NCI-H2171 (cell line): ENCODE measurements around the gene ZNF516.

Experiments
- DNase-seq: peaks from one replicate; lab custom pipeline; 2025; lab: John Stamatoyannopoulos, UW

The ZNF516 gene

GRCh38 chr18:76506974-76507764, 12.1 kb upstream of the ZNF516 start:
- DNase-seq = no peak

- DNase-seq = no peak
Measured at GRCh38 chr18:76506395-76506794, 11.4 kb upstream of the ZNF516 start.

- DNase-seq = no peak
Measured at GRCh38 chr18:76505614-76506013, 10.6 kb upstream of the ZNF516 start.

GRCh38 chr18:76504749-76505148, 9.7 kb upstream of the ZNF516 start:
- no peak for DNase-seq

- DNase-seq = no peak
Measured at GRCh38 chr18:76503649-76504386, 8.8 kb upstream of the ZNF516 start.

GRCh38 chr18:76502551-76502950, 7.5 kb upstream of the ZNF516 start:
- no peak for DNase-seq

GRCh38 chr18:76499637-76500340, 4.7 kb upstream of the ZNF516 start:
- DNase-seq = no peak

GRCh38 chr18:76499021-76499420, 4.0 kb upstream of the ZNF516 start:
- DNase-seq = no peak

GRCh38 chr18:76498064-76498463, 3.0 kb upstream of the ZNF516 start:
- no peak for DNase-seq

- DNase-seq = no peak
Measured at GRCh38 chr18:76497021-76497420, 2.0 kb upstream of the ZNF516 start.

- no peak for DNase-seq
Measured at GRCh38 chr18:76496194-76496890, 1.3 kb upstream of the ZNF516 start.

- DNase-seq = no peak
Measured at GRCh38 chr18:76495435-76496193, 572 bp upstream of the ZNF516 start.

- DNase-seq = no peak
Measured at GRCh38 chr18:76494231-76495005, 624 bp downstream of the ZNF516 start.

GRCh38 chr18:76493213-76494161, 1.6 kb downstream of the ZNF516 start:
- DNase-seq = no peak

GRCh38 chr18:76492669-76493212, 2.3 kb downstream of the ZNF516 start:
- peak; percentile 76 for DNase-seq

GRCh38 chr18:76491776-76492668, 3.0 kb downstream of the ZNF516 start:
- no peak for DNase-seq

- peak; percentile 37 for DNase-seq
Measured at GRCh38 chr18:76491473-76491775, 3.6 kb downstream of the ZNF516 start.
